Pancreas (tissue), 10 donors: Measurements from ENCODE around the gene SRPK3. TPM values are rescaled to one million over a fixed set of nuclear protein-coding genes. Genes with fewer than 3 reads are reported as not detected.
"Not testable (repeated sequence)": the region's sequence is repeated elsewhere in the genome, so short reads cannot be mapped to it uniquely, and the experiment has no call there.

Experiments
- ATAC-seq, 4 donors: fragments of 200-7000 bp; cut with Tn5 transposase; one replicate each; pipeline versions ENCODE4 v1.8.0 to v1.9.1; 2020; ENCODE audit warnings: mild to moderate bottlenecking in 4 of 4, moderate library complexity in 4 of 4
- DNase-seq, 6 donors: peaks; one replicate each; pipeline ENCODE4 v3.0.0-alpha.2; 2020
- FAIRE-seq: peaks from 2 replicates; lab custom pipeline; 2012; peaks lifted over from hg19 to GRCh38; lab: Jason Lieb, UNC
- H3K27ac ChIP-seq, 4 donors: fragments of 200-600 bp; sonication (generic); 1 replicate in 3 of 4; 2 replicates in 1 of 4; pipeline versions ENCODE4 v1.5.0 to v1.8.0; 2020
- H3K27me3 ChIP-seq, 4 donors: fragments of 200-600 bp; one replicate each; pipeline ENCODE4 v1.8.0; 2021
- H3K36me3 ChIP-seq, 3 donors: fragments of 200-600 bp; sonication (generic) in 1 of 3; one replicate each; pipeline versions ENCODE4 v1.5.0 to v1.8.0; 2020 to 2021
- H3K4me1 ChIP-seq, 3 donors: fragments of 200-600 bp; one replicate each; pipeline ENCODE4 v1.8.0; 2021
- H3K4me3 ChIP-seq, 4 donors: fragments of 200-600 bp; sonication (generic) in 2 of 4; one replicate each; pipeline versions ENCODE4 v1.5.0 to v1.8.0; 2020 to 2021
- H3K9me3 ChIP-seq, 4 donors: fragments of 200-600 bp; one replicate each; pipeline ENCODE4 v1.8.0; 2021
- CTCF ChIP-seq, 4 donors: fragments of 200-600 bp; sonication (generic) in 3 of 4; IDR thresholded peaks; one replicate each; pipeline versions ENCODE4 v1.5.0 to v1.8.0; 2021; ENCODE audit warnings: antibody characterized with exemption in 4 of 4
- WGBS, 2 donors: extraction: QIAGEN DNeasy Blood & Tissue Kit; methylation state at CpG; one replicate each; pipeline ENCODE4 v1.1.7; 2013; 5-methylcytosine and 5-hydroxymethylcytosine counted together
- intact Hi-C, 3 donors: fragments of 100-400 bp; cut with DNase I; formaldehyde crosslinking; loops; one replicate each; pipeline versions ENCODE4 v1.11.1 to v1.14.2; 2022
- polyA plus RNA-seq, 2 donors: library from polyadenylated mRNA; stranded (reverse); fragments of 200-250 nt; gene quantifications; one replicate each; pipeline ENCODE4 v1.2.3, GENCODE V29; 2013
- total RNA-seq, 6 donors: library from RNA; stranded (reverse); fragmentation: NEBNext Ultra II Directional in 4 of 6; extraction: Animal tissue kit (Norgen Biotek cat#: 25700) in 4 of 6; gene quantifications; one replicate each; pipeline versions ENCODE4 v1.2.1 to v1.2.4, GENCODE V29; 2021 to 2023
- donor health status: healthy with polysubstance abuse.
- donor health status: DM: no; HTN: no; CAD: no; lungs with moderate emphysema.
- donor health status: DM: no; HTN: no; CAD: no.
- donor health status: control.
- donor health status: control.
- donor health status: Bipolar disorder and iron deficiency.
- donor health status: DM: yes; HTN: yes; CAD: no.
- donor health status: DM: no; HTN: no; CAD: no.
- donor health status: DM: no; HTN: no; CAD: no.
- donor health status: DM: yes; HTN: yes; CAD: no.

The SRPK3 gene
- total and polyA plus RNA-seq, 8 donors, result 0.12 to 1.5 (median 0.24) TPM; not detected in 1

- no peaks in the 10 kb centered on the region for H3K4me1 ChIP-seq
- 34 to 51% methylated on average over 14 of the region's 14 CpGs for WGBS, 2 donors
- H3K27me3 ChIP-seq, result no peaks in the 10 kb centered on the region
- no peak overlapping the region for H3K4me3 ChIP-seq
- H3K9me3 ChIP-seq, result no peaks in the 10 kb centered on the region
- ATAC-seq (no peak), FAIRE-seq (no peak), DNase-seq (peak in 1 of 6 donors; percentile 28)
- H3K36me3 ChIP-seq, result no peaks in the 10 kb centered on the region
- intact Hi-C loops, result loop anchor here in 1 of 3 donors (10.0 kb wide), 1 partner anchor 63 kb away; no protein-coding TSS in a partner anchor
- TF ChIP-seq CTCF (IDR thresholded peaks at IDR 0.05), result no peak
- H3K27ac ChIP-seq, result no peak overlapping the region
Measured at GRCh38 chrX:153812220-153812619, 31.4 kb downstream of the SRPK3 start.

GRCh38 chrX:153813161-153813560, 32.3 kb downstream of the SRPK3 start:
- ATAC-seq (no peak), FAIRE-seq (no peak), DNase-seq (no peak)
- Histone ChIP-seq H3K4me1 (no peaks in the 10 kb centered on the region), H3K36me3 (no peaks in the 10 kb centered on the region), H3K4me3 (no peak overlapping the region), H3K9me3 (no peaks in the 10 kb centered on the region), H3K27ac (no peak overlapping the region), H3K27me3 (no peaks in the 10 kb centered on the region)
- intact Hi-C loops, result loop anchor here in 1 of 3 donors (10.0 kb wide), 1 partner anchor 62 kb away; no protein-coding TSS in a partner anchor
- TF ChIP-seq CTCF (IDR thresholded peaks at IDR 0.05), result no peak
- WGBS, 2 donors, result 77 to 91% methylated on average over 5 of the region's 5 CpGs

GRCh38 chrX:153814591-153815315, 33.9 kb downstream of the SRPK3 start:
- no peaks in the 10 kb centered on the region for H3K9me3 ChIP-seq
- intact Hi-C loops, result loop anchor here in 1 of 3 donors (10.0 kb wide), 1 partner anchor 60 kb away; no protein-coding TSS in a partner anchor
- no peaks in the 10 kb centered on the region for H3K4me1 ChIP-seq
- FAIRE-seq (no peak), DNase-seq (no peak), ATAC-seq (no peak)
- H3K36me3 ChIP-seq, result no peaks in the 10 kb centered on the region
- H3K27me3 ChIP-seq, result peaks cover 0 to 2% (median 0%) of the 10 kb centered on the region in 4 donors
- no peak overlapping the region for H3K4me3 ChIP-seq
- no peak for TF ChIP-seq CTCF (IDR thresholded peaks at IDR 0.05)
- H3K27ac ChIP-seq, result no peak overlapping the region
- WGBS, 2 donors, result 65 to 74% methylated on average over 19 of the region's 19 CpGs

- H3K9me3 ChIP-seq, result no peaks in the 10 kb centered on the region
- WGBS, 2 donors, result 81 to 87% methylated on average over 25 of the region's 25 CpGs
- DNase-seq, result no peak
- no peaks in the 10 kb centered on the region for H3K4me1 ChIP-seq
- ATAC-seq, result no peak
- no peak for TF ChIP-seq CTCF (IDR thresholded peaks at IDR 0.05)
- no peak for FAIRE-seq
- no peak overlapping the region for H3K27ac ChIP-seq
- no peak overlapping the region for H3K4me3 ChIP-seq
- intact Hi-C loops, result loop anchor here in 1 of 3 donors (10.0 kb wide), 1 partner anchor 58 kb away; no protein-coding TSS in a partner anchor
- peaks cover 0 to 17% (median 0%) of the 10 kb centered on the region in 4 donors for H3K27me3 ChIP-seq
- H3K36me3 ChIP-seq, result no peaks in the 10 kb centered on the region
Measured at GRCh38 chrX:153816831-153817690, 36.2 kb downstream of the SRPK3 start.

- H3K4me1 ChIP-seq, H3K27ac ChIP-seq, H3K9me3 ChIP-seq, ATAC-seq, DNase-seq, FAIRE-seq, H3K4me3 ChIP-seq, H3K36me3 ChIP-seq: not testable (repeated sequence)
- peaks cover 0 to 17% (median 0%) of the 10 kb centered on the region in 4 donors for H3K27me3 ChIP-seq
- intact Hi-C loops, result loop anchor here in 1 of 3 donors (10.0 kb wide), 1 partner anchor 57 kb away; no protein-coding TSS in a partner anchor
- WGBS, 2 donors, result 84 to 88% methylated on average over 9 of the region's 9 CpGs
Measured at GRCh38 chrX:153818064-153818463, 37.2 kb downstream of the SRPK3 start.
